Measurements from ENCODE around the gene CAMK1D. TPM values are rescaled to one million over a fixed set of nuclear protein-coding genes. Genes with fewer than 3 reads are reported as not detected.

CAMK1D gene
- total RNA-seq, 2 experiments from 2014 or later: 28.8 to 35.3 TPM

- TF ChIP-seq CTCF (IDR thresholded peaks at IDR 0.05): no peak
- intact Hi-C loops (cut with DNase I, micrococcal nuclease): no loop called here
- POLR2A ChIA-PET: no interaction called here
- peaks cover 4% of the 10 kb centered on the region for H3K36me3 Mint-ChIP-seq (ENCODE audit: low read depth)
- Histone ChIP-seq H3K4me3 (ENCODE audit: low read length) (no peak overlapping the region), H3K4me1 (ENCODE audit: insufficient read depth, low read length) (no peaks in the 10 kb centered on the region), H3K36me3 (ENCODE audit: insufficient read depth, low read length) (peaks cover 3% of the 10 kb centered on the region), H3K27me3 (ENCODE audit: control insufficient read depth in 1 of 2, insufficient read depth in 2 of 2, low read length in 2 of 2) (no peaks in the 10 kb centered on the region), H3K9me3 (ENCODE audit: control insufficient read depth in 1 of 2, insufficient read depth in 1 of 2, low read length in 2 of 2) (no peaks in the 10 kb centered on the region), H3K27ac (ENCODE audit: low read depth in 1 of 2, low read length in 2 of 2) (no peak overlapping the region)
- DNase-seq: no peak
- ATAC-seq (ENCODE audit: poor library complexity): no peak
- CTCF ChIA-PET: no interaction called here
- no peaks in the 10 kb centered on the region for H3K4me1 Mint-ChIP-seq (ENCODE audit: low read depth)
- H3K27me3 Mint-ChIP-seq: no peaks in the 10 kb centered on the region
- H3K27ac Mint-ChIP-seq: no peak overlapping the region
- no peaks in the 10 kb centered on the region for H3K9me3 Mint-ChIP-seq
- H3K4me3 Mint-ChIP-seq: no peak overlapping the region
These were observed 400.6 kb downstream of the CAMK1D start for GRCh38 chr10:12749760-12750478.

- Histone ChIP-seq H3K4me3 (ENCODE audit: low read length) (no peak overlapping the region), H3K27ac (ENCODE audit: low read depth in 1 of 2, low read length in 2 of 2) (no peak overlapping the region), H3K27me3 (ENCODE audit: control insufficient read depth in 1 of 2, insufficient read depth in 2 of 2, low read length in 2 of 2) (no peaks in the 10 kb centered on the region), H3K36me3 (ENCODE audit: insufficient read depth, low read length) (peaks cover 3% of the 10 kb centered on the region), H3K9me3 (ENCODE audit: control insufficient read depth in 1 of 2, insufficient read depth in 1 of 2, low read length in 2 of 2) (no peaks in the 10 kb centered on the region), H3K4me1 (ENCODE audit: insufficient read depth, low read length) (no peaks in the 10 kb centered on the region)
- POLR2A ChIA-PET: no interaction called here
- CTCF ChIA-PET: no interaction called here
- Mint-ChIP-seq H3K36me3 (ENCODE audit: low read depth) (peaks cover 4% of the 10 kb centered on the region), H3K27me3 (no peaks in the 10 kb centered on the region), H3K4me3 (no peak overlapping the region), H3K27ac (no peak overlapping the region), H3K9me3 (no peaks in the 10 kb centered on the region), H3K4me1 (ENCODE audit: low read depth) (no peaks in the 10 kb centered on the region)
- intact Hi-C loops (cut with DNase I, micrococcal nuclease): no loop called here
- ATAC-seq (ENCODE audit: poor library complexity) (no peak), DNase-seq (no peak)
- no peak for TF ChIP-seq CTCF (IDR thresholded peaks at IDR 0.05)
These were observed 401.3 kb downstream of the CAMK1D start for GRCh38 chr10:12750526-12751201.

GRCh38 chr10:12755075-12755474 lies 405.7 kb downstream of the CAMK1D start:
- no peaks in the 10 kb centered on the region for H3K27me3 Mint-ChIP-seq
- no peak overlapping the region for H3K4me3 Mint-ChIP-seq
- peaks cover 11% of the 10 kb centered on the region for H3K36me3 Mint-ChIP-seq (ENCODE audit: low read depth)
- no peak for TF ChIP-seq CTCF (IDR thresholded peaks at IDR 0.05)
- ATAC-seq (ENCODE audit: poor library complexity): no peak
- Histone ChIP-seq H3K36me3 (ENCODE audit: insufficient read depth, low read length) (peaks cover 4% of the 10 kb centered on the region), H3K9me3 (ENCODE audit: control insufficient read depth in 1 of 2, insufficient read depth in 1 of 2, low read length in 2 of 2) (no peaks in the 10 kb centered on the region), H3K4me1 (ENCODE audit: insufficient read depth, low read length) (no peaks in the 10 kb centered on the region), H3K4me3 (ENCODE audit: low read length) (no peak overlapping the region), H3K27ac (ENCODE audit: low read depth in 1 of 2, low read length in 2 of 2) (no peak overlapping the region), H3K27me3 (ENCODE audit: control insufficient read depth in 1 of 2, insufficient read depth in 2 of 2, low read length in 2 of 2) (no peaks in the 10 kb centered on the region)
- H3K27ac Mint-ChIP-seq: no peak overlapping the region
- H3K9me3 Mint-ChIP-seq: no peaks in the 10 kb centered on the region
- intact Hi-C loops (cut with DNase I, micrococcal nuclease): no loop called here
- H3K4me1 Mint-ChIP-seq (ENCODE audit: low read depth): no peaks in the 10 kb centered on the region
- ChIA-PET CTCF (no interaction called here), POLR2A (no interaction called here)
- DNase-seq: no peak

Measured in CD4-positive, alpha-beta T cell (primary cell).